GM21360 (cell line): ENCODE results near the gene CBLC.
"Not testable (repeated sequence)": the region's sequence is repeated elsewhere in the genome, so short reads cannot be mapped to it uniquely, and the experiment has no call there.

Experiments used
- ATAC-seq: cut with Tn5 transposase; IDR thresholded peaks from one replicate; pipeline ENCODE4 v1.9.1; 2021; ENCODE audit warnings: mild to moderate bottlenecking, moderate library complexity; ENCODE audit not compliant: unreplicated experiment

The CBLC gene

DNA sequence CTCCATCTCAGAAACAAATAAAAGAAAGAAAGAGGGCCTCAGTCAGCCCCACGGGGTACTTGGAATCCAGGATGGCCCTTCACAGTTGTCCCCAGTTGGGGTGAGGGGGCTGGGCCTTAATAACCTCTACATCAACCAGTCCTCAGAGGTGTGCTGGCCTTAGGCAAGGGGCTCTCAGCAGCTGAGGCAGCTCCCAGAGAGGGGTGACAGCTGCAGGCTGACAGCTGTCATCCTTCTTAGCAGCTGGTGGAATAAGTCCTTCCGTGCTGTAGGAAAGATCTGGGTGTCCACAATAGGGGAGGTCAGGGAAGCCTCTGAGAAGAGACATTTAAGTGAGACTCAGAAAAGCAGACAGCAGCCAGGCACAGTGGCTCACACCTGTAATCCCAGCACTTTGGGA, 38.6 kb downstream of the CBLC start:
- ATAC-seq: no peak

GRCh38 chr19:44817725-44818465, 40.2 kb downstream of the CBLC start:
- ATAC-seq: no peak

DNA sequence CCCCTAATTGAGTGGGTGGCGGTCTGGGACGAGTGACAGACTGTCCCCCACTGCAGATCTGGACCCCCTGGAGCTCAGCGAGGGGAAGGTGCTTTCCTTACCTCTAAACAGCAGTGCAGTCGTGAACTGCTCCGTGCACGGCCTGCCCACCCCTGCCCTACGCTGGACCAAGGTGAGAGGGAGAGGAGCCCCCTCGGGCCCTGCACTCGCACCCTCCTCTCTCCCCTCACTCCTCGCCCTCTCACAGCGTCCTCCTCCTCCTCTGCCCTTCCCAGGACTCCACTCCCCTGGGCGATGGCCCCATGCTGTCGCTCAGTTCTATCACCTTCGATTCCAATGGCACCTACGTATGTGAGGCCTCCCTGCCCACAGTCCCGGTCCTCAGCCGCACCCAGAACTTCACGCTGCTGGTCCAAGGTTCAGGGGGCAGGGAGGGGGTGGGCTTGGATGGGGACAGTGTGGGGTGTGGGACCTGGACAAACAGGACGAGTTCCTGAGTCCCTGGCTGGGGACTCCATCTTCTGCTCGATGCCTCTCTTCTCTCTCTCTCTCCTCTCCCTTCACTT, 40.9 kb downstream of the CBLC start:
- ATAC-seq: no peak

GRCh38 chr19:44819246-44819832, 41.6 kb downstream of the CBLC start:
- no peak for ATAC-seq

DNA sequence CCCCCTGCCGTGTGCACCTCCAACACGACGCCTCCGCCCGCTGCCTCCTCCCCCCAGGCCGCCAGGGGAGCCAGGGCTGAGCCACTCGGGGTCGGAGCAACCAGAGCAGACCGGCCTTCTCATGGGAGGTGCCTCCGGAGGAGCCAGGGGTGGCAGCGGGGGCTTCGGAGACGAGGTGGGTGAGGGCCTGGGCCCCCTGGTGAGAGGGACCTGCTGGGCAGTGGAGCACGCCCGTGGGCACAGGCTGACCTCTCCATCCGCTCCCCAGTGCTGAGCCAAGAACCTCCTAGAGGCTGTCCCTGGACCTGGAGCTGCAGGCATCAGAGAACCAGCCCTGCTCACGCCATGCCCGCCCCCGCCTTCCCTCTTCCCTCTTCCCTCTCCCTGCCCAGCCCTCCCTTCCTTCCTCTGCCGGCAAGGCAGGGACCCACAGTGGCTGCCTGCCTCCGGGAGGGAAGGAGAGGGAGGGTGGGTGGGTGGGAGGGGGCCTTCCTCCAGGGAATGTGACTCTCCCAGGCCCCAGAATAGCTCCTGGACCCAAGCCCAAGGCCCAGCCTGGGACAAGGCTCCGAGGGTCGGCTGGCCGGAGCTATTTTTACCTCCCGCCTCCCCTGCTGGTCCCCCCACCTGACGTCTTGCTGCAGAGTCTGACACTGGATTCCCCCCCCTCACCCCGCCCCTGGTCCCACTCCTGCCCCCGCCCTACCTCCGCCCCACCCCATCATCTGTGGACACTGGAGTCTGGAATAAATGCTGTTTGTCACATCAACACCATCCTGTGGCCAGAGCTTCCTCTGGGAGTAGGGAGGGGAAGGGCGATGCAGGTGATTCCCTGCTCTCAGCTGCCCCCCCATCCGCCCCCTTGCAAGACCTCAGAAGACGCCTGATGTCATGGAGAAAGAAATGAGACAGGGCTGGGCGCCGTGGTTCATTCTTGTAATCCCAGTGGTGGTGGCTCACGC, 43.2 kb downstream of the CBLC start:
- no peak for ATAC-seq

- no peak for ATAC-seq
These were observed 44.5 kb downstream of the CBLC start for GRCh38 chr19:44822177-44822576.

DNA sequence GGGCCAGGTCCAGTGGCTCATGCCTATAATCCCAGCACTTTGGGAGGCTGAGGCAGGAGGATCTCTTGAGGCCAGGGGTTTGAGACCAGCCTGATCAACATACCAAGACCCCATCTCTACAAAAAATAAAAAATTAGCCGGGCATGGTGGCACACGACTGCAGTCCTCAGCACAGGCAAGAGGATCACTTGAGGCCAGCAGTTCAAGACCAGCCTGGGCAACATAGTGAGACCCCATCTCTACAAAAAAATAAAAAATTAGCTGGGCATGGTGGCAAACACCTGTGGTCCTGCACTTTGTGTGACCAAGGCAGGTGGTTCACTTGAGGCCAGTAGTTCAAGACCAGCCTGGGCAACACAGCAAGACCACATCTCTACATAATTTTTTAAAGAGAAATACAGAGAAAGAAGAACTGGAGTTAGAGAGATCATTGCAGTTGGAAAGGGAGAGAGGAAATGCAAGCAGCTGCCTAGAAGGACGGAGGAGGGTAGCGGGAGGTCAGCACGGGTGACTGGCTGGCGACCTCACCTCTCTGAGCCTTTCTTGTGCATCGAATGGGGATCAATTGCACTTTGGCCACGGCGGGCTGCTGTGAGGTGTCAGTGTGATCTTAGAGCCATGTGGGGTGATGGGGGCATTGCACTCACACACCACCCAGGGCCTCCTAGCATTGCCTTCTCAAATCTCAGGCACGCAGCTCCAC, 45.1 kb downstream of the CBLC start:
- ATAC-seq: no peak

- ATAC-seq: no peak
These were observed 45.6 kb downstream of the CBLC start for GRCh38 chr19:44823373-44823698.

DNA sequence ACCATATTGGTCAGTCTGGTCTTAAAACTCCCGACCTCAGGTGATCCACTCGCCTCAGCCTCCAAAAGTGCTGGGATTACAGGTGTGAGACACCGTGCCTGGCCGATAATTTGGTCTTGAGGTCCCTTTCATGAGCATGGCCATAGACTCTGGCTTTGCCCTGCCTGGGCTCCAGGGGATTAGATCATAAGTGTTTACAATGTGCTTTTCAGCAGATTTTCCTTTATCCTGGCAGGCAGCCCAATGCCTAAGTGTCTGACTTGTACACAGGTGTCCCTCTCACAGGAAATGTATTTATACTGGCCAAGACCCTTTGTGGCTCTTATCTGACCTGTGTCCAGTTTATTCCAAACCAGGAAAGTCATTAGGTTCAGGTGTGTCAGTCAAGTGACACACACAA, 47.1 kb downstream of the CBLC start:
- ATAC-seq: no peak

DNA sequence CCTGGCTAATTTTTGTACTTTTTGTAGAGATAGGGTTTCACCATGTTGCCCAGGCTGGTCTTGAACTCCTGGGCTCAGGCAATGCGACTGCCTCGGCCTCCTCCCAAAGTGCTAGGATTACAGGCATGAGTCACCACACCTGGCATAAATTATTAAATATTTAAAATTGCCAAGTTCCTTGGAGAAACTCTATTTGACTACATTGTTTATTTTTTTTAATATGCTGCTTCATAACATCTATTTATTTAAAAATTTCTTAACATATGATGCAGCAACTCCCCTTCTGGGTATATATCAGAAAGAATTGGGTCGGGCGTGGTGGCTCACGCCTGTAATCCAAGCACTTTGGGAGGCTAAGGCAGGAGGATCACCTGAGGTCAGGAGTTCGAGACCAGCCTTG, 55.2 kb downstream of the CBLC start:
- not testable (repeated sequence) for ATAC-seq

DNA sequence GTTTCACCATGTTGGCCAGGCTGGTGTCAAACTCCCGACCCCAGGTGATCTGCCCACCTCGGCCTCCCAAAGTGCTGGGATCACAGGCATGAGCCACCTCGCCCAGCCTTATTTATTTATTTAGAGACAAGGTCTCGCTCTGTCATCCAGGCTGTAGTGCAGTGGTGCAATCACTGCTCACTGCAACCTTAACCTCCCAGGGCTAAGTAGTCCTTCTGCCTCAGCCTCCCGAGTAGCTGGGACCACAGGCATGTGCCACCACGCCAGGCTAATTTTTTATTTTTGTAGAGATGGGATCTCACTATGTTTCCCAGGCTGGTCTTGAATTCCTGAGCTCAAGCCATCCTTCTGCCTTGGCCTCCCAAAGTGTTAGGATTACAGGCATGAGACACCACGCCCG, 56.7 kb downstream of the CBLC start:
- not testable (repeated sequence) for ATAC-seq

DNA sequence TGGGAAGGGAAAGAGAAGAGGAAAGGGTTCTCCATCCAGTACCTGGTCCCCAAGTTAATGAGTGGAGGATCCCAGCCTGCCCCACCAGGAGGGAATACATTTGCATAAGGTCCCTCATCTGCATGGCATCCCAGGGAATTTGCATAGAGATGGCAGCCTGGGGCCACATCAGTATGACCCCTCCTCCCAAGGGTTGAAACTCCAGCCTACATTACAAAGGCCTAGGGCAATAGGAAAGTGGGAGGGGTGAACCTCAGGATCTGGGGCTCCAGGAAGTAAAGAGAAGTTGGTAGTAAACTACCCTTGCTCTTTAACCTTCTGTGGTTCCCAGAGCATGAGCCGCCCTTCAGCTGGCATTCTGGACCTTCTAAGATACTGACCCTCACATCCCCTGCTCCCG, 61.6 kb downstream of the CBLC start:
- no peak for ATAC-seq

DNA sequence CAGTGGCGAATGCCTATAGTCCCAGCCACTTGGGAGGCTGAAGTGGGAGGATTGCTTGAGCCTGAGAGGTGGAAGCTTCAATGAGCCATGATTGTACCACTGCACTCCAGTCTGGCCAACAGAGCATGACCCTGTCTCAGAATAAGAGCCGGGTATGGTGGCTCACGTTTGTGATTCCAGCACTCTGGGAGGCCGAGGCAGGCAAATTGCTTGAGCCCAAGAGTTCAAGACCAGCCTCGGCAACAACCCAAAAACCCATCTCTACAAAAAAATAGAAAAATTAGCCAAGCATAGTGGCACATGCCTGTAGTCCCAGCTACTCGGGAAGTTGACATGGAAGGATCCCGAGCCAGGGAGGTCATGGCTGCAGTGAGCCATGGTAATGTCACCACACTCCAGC, 63.1 kb downstream of the CBLC start:
- no peak for ATAC-seq

GRCh38 chr19:44841231-44841630, 63.5 kb downstream of the CBLC start:
- ATAC-seq: no peak

- no peak for ATAC-seq
These were observed 67.6 kb downstream of the CBLC start for GRCh38 chr19:44845286-44845611.

DNA sequence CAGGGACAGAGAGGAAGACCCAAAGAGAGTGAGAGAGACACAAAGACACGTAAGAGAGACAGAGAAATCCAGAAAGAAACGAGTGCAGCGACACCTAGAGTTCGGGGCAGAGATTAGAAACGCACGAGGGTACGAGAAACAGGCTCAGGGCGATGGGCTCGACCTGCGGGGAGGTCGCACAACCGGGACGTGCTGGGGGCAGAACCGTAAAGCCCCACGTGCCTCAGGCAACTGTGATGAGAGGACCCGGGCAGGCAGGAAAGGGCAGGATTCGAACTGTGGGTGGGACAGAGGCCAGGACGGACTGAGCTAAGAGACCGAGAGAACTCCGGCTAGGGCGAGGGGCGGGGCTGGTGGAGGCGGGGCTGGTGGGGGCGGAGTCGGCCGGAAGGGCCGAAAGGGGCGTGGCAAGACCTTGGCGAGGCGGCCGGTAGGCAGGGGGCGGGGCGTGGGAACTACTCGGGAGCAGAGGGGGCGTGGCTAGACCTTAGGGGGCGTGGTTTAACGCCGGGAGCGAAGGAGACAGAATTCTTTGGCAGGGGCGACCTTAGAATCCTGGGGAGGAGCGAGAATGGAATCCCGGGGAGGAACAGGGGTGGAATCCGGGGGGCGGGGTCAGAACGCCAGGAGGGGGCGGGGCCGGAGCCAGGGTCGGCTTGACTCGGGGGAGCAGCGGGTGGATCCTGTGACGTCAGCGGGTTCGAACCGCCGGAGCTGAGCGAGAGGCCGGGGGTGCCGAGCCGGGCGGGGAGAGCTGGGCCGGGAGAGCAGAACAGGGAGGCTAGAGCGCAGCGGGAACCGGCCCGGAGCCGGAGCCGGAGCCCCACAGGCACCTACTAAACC, 68.1 kb downstream of the CBLC start, which contains the start of gene NECTIN2:
Gene NECTIN2, plus strand, starts transcription at position 686 of the 843 bp plus-strand sequence. CDS start 229 bp downstream, outside the sequence.
- ATAC-seq: peak; percentile 39

- ATAC-seq: peak; percentile 8
These were observed 68.9 kb downstream of the CBLC start for GRCh38 chr19:44846455-44847143.

GRCh38 chr19:44847144-44848035, 69.7 kb downstream of the CBLC start:
- no peak for ATAC-seq
